Forelimb muscle (tissue), 1 donor: ENCODE measurements around the gene FGF21. TPM values are rescaled to one million over a fixed set of nuclear protein-coding genes. Genes with fewer than 3 reads are reported as not detected.
"Not testable (repeated sequence)": the region's sequence is repeated elsewhere in the genome, so short reads cannot be mapped to it uniquely, and the experiment has no call there.

Source experiments
- DNase-seq: peaks from one replicate; pipeline ENCODE4 v3.0.0-alpha.2; 2013; ENCODE audit warnings: low read depth
- polyA plus RNA-seq: library from polyadenylated mRNA; unstranded; fragments of 120-200 nt; gene quantifications from one replicate; pipeline ENCODE4 v1.2.1, GENCODE V29; 2013; ENCODE audit not compliant: insufficient read length

Gene FGF21
- polyA plus RNA-seq, 1 donor, result not detected

DNA sequence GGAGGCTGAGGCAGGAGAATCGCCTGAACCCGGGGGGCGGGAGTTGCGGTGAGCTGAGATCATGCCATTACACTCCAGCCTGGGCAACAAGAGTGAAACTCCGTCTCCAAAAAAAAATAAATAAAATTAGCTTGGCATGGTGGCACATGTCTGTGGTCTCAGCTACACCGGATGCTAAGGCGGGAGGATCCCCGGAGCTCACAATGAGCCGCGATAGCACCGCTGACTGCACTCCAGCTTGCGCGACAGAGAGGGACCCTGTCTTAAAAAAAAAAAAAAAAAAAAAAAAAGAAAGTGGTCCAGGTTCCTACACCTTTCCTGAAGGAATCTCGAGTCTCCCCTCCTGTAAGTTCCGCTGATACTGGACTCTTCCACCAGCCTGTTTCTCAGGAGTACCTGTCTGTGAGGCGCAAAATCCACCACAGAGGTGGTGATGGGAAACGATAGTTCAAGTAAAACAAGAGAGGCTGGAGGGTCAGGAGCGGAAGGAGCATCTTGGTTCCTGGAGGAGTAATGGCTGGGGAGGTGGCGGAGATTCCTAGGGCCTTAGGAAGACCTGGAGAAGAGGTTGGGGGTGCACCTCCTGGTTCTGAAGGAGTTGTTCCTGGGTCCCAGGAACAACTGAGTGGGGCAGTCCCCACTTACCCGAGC is 3.4 kb upstream of the FGF21 start:
- no peak for DNase-seq

DNA sequence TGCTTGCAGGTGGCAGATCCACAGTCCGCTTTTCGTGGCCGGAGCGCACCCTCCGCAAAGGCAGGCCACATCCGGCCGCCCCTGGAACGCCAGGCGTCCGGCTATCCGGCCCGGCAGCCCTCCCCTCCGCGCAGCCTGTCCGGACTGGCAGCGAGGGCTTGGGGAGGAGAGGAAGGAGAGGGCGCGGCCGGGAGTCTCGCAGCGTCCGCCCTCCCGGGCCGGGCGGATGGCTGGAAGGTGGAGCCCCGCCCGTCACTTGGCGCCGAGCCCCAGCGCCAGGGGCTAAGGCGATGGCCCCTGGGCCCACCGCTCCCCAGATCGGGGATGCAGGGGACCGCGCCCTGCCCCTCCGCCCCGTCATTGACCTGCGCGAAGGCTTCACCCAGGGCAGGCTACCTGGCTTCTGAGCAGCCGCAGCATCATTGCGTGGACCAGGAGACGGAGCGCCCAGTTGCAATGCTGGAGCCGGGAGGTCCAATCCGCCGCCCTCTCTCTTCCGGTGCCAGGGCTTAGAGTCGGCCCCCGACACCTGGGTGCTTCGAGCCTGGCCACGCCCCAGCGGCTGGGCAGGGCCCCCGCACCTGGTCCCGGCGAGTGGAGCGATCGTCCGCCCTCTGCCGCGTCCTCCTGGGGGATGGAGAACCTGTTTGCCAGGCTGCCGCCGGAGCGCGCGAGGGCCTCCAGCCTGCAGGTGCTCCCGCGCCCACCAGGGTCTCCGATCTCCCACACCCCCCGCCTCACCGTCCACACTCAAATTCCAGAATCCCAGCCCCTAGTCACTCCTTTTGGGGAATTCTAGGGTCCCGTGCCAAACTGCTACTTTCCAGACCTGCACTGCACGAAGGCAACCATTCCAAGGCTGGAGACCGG is 2.6 kb upstream of the FGF21 start, which contains the start of gene FUT1:
Gene FUT1, minus strand, starts transcription at position 146 of the 870 bp plus-strand sequence. CDS start 1,360 bp downstream, outside the sequence.
- DNase-seq, result no peak

DNA sequence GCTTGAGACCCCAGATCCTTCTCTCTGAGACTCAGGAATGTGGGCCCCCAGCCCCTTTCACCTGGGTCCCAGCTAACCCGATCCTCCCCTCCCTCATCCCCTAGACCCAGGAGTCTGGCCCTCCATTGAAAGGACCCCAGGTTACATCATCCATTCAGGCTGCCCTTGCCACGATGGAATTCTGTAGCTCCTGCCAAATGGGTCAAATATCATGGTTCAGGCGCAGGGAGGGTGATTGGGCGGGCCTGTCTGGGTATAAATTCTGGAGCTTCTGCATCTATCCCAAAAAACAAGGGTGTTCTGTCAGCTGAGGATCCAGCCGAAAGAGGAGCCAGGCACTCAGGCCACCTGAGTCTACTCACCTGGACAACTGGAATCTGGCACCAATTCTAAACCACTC is 463 bp downstream of the FGF21 start:
- no peak for DNase-seq

DNA sequence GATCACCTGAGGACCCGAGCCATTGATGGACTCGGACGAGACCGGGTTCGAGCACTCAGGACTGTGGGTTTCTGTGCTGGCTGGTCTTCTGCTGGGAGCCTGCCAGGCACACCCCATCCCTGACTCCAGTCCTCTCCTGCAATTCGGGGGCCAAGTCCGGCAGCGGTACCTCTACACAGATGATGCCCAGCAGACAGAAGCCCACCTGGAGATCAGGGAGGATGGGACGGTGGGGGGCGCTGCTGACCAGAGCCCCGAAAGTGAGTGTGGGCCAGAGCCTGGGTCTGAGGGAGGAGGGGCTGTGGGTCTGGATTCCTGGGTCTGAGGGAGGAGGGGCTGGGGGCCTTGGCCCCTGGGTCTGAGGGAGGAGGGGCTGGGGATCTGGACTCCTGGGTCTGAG is 888 bp downstream of the FGF21 start:
- no peak for DNase-seq

DNA sequence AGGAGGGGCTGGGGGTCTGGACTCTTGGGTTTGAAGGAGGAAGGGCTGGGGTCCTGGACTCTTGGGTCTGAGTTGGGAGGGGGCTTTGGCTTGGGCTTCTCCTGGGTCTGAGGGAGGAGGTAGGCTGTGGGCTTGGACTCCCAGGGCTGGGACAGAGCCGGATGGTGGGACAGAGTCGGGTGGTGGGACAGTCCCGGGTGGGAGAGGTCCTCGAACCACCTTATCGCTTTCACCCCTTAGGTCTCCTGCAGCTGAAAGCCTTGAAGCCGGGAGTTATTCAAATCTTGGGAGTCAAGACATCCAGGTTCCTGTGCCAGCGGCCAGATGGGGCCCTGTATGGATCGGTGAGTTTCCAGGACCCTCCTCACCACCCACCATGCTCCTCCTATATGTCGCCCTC is 1.4 kb downstream of the FGF21 start:
- DNase-seq, result no peak

DNA sequence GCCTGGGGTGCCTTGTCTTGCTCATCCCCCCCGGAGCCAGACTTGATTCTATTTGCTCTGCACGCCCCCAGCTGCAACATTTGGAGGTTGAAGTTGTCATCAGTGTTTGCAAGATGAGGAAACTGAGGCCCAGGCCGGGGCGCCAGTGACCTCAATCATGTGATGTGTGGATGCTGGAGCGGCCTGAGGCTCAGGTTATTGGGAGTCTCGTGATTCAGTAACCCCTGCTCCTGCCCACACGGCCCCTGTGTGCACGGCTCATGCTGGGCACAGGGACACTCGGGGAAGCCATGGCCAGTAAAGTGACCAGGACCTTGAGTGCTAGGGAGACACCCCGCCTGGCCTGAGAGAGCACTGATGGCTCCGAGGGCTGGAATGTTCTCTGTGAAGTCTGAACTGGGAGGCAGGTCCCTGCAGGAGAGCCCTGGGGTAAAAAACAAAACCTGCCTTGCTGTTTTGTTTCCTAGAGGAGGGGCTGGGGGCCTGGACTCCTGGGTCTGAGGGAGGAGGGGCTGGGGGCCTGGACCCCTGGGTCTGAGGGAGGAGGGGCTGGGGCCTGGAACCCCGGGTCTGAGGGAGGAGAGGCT is 1.9 kb downstream of the FGF21 start:
- DNase-seq, result no peak

DNA sequence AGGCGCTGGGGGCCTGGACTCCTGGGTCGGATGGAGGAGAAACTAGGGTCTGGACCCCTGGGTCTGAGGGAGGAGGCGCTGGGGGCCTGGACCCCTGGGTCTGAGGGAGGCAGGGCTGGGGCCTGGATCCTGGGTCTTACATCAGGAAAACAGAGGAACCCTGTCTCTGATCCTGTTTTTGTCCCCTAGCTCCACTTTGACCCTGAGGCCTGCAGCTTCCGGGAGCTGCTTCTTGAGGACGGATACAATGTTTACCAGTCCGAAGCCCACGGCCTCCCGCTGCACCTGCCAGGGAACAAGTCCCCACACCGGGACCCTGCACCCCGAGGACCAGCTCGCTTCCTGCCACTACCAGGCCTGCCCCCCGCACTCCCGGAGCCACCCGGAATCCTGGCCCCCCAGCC is 2.4 kb downstream of the FGF21 start:
- DNase-seq, result no peak

DNA sequence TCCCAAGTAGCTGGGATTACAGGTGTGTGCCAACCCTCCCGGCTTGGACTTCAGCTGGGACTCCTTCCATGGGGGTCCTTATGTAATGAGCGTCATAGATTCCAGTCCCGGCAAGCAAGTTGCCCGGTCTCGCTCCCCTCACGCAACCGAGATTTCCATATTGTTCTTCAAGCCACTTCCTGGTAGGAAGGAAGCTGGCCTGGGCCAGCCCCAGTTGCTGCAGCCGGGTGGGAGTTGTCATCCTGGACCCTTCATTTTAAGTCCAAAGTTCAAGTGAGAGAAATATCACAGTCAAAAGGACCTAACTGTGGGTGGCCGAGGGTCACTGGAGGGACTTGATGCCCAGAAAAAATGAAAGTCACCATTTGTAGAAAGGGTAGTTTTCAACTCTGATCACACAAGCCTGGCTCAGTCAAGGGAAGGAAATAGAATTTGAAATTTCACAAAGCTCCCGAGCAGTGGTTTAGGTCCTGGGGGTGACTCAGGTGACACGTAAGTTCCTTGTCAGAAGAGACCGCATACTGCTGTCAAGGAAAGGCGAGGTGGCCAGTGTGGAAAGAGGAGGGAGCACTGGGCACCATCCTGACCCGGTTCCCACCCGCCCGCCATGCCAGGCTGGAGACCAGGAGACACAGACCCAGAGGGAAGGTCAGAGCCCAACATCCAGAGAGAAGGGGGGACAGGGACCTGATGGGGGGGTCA is 5.3 kb downstream of the FGF21 start:
- DNase-seq, result no peak

DNA sequence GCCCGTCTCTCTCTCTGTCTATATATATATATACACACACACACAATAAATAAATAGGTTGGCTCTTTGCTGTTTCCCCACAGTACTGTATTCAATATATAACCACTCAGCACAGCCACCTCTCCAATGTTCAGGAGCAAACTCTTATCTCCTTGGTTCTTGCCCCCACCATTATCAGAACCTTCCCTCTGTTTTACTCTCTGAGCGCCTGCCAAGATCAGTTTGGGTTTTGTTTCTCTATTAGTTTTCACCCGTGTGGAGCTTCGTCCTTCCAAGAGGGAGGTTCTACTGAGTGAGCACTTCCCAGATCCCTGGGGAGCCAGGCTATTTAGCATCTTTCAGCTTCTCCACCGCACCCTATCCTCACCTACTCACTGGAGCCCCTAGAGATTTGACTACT is 10.5 kb downstream of the FGF21 start:
- DNase-seq, result not testable (repeated sequence)

DNA sequence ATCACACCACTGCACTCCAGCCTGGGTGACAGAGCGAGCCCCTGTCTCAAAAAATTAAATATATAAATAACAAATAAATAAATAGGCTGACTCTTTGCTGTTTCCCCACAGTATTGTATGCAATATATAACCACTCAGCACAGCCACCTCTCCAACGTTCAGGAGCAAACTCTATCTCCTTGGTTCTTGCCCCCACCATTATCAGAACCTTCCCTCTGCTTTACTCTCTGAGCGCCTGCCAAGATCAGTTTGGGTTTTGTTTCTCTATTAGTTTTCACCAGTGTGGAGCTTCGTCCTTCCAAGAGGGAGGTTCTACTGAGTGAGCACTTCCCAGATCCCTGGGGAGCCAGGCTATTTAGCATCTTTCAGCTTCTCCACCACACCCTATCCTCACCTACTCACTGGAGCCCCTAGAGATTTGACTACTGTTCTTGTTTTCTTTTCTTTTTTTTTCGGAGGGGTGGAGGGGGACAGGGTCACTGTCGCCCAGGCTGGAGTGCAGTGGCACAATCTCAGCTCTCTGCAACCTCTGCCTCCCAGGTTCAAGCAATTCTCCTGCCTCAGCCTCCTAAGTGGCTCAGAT is 12.9 kb downstream of the FGF21 start:
- not testable (repeated sequence) for DNase-seq

DNA sequence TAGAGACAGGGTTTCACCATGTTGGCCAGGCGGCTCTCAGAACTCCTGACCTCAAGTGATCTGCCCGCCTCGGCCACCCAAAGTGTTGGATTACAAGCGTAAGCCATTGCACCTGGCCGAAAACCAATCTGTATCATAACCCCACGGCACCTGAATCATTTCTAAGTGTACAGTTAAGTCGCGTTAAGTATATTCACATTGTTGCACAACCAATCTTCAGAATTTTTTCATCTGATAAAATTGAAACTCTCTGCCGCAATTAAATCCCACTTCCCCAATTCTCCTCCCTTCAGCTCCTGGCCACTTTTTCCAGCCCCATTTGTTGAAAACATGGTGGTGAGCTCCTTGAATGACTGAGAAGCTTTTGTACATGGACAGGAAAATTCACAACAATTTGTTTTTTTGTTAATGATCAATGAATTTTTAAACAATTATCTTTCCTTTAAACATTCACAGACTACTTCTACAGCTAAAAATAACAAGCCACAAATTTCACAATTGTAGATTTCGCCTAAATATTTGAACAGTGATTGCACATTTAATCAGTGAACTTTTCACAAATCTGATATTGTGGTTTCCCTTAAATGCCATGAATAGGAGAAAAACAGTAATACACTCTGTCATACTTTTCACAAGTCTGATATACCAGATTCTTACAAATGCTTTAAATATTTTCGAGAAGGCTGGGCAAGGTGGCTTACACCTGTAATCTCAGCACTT is 13.8 kb downstream of the FGF21 start:
- DNase-seq, result no peak

DNA sequence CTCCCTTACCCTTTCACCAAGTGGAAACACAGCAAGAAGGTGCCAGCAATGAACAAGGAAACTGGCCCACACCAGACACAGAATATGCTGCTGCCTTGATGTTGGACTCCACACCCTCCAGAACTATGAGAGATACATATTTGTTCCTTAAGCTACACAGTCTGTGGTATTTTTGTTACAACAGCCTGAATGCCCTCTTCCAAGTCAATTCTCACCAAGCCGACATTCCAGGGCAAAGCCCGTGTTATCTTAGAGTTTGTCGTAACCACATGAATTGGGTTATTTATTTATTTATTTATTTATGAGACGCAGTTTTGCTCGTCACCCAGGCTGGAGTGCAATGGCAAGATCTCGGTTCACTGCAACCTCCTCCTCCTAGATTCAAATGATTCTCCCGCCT is 14.9 kb downstream of the FGF21 start:
- DNase-seq, result no peak

DNA sequence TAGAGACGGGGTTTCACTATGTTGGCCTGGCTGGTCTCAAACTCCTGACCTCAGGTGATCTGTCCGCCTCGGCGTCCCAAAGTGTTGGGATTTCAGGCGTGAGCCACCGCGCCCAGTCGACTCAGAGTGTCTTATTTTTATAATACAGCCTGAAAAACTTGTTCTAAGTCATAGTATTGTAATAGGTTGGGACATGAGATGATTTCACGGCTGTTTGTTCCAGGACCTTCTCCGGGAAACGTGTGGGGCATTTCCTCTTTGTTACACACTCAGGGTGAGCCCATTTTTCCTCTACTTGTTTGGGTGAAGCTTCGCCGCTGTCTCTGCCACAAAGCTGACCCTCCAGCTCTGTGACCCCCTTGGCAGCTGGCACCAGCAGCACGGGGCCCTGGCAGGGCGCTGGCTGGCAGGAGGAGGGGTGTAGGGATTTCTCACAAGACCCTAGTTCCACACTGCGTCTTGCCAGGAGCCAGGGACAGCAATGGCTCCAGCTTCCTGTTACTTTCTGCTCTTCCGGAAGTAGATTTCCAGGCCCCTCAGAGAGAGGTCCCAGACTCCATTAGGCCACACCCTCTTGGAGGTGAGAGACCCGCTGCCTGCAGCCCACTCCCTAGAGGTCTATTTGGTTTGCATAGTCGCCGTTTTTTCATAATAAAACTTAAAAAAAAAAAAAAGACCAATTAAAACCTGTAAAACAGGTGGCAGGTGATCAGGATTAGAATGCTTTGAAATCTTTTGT is 15.6 kb downstream of the FGF21 start:
- DNase-seq, result no peak

DNA sequence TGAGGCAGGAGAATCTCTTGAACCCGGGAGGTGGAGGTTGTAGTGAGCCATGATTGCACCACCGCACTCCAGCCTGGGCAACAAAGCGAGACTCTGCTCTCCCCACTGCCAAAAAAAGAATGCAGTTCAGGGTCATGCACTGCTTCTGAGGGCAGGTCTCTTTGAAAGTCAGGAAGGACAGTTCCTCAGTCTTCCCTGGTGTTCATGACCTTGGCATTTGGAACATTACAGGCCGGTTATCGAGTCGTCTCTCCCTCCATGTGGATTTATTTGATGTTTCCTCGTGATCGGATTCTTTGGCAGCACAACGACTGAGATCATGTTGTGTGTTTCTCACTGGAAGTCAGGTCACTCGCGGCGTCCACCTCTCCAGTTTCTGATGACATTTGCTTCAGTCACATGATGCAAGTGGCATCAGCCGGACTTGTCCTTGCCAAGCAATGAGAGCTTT is 17.2 kb downstream of the FGF21 start:
- DNase-seq, result no peak

DNA sequence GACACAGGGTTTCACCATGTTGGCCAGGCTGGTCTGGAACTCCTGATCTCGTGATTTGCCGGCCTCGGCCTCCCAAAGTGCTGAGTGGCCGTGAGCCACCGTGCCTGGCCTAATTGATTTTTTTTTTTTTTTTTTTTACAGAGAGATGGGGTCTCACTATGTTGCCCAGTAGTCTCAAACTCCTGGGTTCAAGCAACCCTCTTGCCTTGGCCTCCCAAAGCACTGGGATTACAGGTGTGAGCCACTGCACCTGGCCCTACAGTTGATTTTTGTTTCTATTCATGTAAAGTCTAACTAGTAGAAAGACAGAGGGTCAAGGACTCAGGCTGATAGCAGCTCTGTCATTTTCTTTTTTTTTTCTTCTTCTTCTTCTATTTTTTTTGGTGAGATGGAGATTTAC is 21.8 kb downstream of the FGF21 start:
- no peak for DNase-seq

DNA sequence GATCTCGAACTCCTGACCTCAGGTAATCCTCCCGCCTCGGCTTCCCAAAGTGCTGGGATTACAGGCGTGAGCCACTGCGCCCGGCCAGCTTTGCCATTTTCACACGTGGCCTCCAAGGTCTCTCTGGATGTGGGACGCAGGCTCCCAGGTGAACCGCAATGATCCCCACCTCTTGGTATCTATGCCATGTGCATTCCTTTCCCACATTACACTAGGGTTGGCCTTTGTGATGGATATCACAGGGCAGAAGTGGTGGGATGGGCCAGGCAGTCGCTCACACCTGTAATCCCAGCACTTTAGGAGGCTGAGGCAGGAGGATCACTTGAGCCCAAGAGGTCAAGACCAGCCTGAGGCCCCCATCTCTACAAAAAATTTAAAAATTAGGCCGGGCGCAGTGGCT is 22.4 kb downstream of the FGF21 start:
- DNase-seq, result no peak

DNA sequence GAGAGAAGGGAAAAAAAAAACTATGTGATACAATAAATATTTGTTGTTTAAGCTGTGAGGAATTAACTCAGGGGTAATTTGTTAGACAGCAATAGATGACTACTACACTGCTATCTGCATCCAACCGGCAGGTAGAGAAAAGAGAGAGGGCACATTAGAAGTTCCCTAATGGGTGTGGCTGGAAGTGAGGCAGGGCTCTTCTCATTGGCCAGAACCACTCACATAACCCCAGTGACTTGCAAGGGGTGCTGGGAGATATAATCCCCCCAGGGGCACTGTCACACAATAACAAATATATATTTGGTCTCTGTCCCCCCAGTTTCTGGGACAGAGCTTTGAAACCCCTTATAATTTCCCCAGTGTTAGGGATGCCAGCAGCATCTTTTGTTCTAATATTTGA is 24.3 kb downstream of the FGF21 start:
- DNase-seq, result no peak

DNA sequence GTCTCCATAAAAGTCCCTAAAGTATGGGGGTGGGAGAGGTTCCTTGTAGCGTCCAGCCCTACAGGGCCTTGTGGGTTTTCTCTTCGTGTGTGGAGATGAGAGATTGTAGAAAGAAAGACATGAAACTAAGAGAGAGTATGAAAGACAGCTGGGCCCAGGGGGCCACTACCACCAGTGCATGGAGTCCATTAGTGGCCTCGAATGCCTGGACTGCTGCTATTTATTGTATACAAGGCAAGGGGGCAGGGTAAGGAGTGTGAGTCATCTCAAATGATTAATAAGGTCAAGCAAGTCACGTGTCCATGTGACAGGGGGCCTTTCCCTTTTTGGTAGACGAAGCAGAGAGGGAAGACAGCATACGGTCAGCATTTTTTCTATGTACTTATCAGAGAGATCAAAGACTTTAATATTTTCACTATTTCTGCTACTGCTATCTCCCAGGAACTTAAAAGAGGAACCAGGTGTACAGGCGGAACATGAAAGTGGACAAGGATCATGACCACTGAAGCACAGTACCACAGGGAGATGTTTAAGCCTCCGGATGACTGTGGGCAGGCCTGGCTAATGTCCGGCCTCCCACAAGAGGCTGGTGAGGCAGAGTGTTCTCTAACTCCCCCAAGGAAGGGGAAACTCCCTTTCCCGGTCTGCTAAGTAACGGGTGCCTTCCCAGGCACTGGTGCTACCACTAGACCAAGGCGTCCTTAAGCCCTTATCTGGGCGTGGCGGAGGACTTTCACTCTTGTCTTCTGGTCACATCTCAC is 25.5 kb downstream of the FGF21 start:
- no peak for DNase-seq

DNA sequence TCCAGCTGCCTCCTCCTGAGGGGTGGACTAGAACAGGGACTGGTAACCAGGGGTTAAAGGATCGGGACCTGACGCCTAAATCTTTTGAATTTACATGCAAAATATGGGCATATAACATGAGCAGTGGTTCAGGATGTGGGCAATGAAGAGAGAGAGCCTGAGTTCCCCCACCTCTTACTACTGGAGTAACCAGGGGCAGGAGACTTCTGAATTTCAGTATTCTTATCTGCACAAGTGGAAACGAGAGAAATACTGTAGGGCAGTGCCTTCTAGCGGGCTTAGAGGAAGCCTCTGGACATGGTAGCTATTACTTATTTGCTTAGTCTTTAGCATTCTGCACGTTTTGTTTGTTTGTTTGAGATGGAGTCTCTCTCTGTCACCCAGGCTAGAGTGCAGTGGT is 29.2 kb downstream of the FGF21 start:
- no peak for DNase-seq

DNA sequence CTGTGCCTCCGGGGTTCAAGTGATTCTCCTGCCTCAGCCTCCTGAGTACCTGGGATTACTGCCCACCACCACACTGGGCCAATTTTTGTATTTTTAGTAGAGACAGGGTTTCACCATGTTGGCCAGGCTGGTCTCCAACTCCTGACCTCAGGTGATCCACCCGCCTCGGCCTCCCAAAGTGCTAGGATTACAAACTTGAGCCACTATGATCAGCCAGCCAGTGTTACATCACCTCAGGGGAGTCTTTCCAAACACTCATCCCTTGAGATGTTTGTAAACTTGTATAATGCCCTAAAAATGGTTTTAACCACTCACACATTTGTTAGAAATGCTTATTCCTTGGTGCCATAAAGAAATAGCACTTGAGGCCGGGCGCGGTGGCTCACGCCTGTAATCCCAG is 31.1 kb downstream of the FGF21 start:
- DNase-seq, result not testable (repeated sequence)
